ENCODE measurements around the gene IDI2. TPM values are rescaled to one million over a fixed set of nuclear protein-coding genes. Genes with fewer than 3 reads are reported as not detected.

Gene IDI2
- total RNA-seq = not detected

GRCh38 chr10:1025683-1026082, at the start of gene IDI2:
TSS of gene IDI2 (minus strand) at chr10:1025859. CDS start at chr10:1024723, 1,136 bp downstream.
- intact Hi-C loops (cut with DNase I) = no loop called here
- TF ChIP-seq CTCF (IDR thresholded peaks at IDR 0.05) = no peak
- no peak for TF ChIP-seq POLR2AphosphoS5 (IDR thresholded peaks at IDR 0.05; ENCODE audit: insufficient read depth in 1 of 2, low read depth in 1 of 2)
- no peak for TF ChIP-seq POLR2A (IDR thresholded peaks at IDR 0.05)
- H3K27ac ChIP-seq = no peak within 1 kb of the TSS
- no peak within 1 kb of the TSS for H3K4me3 ChIP-seq
- H3K9me3 ChIP-seq = no peaks in the 10 kb centered on the region
- no peaks in the 10 kb centered on the region for H3K27me3 ChIP-seq
- DNase-seq (ENCODE audit: extremely low spot score in 2 of 2) = no peak
- H3K36me3 ChIP-seq = no peaks in the 10 kb centered on the region
- no peaks in the 10 kb centered on the region for H3K4me1 ChIP-seq

GRCh38 chr10:1074748-1075308, 49.2 kb upstream of the IDI2 start:
- intact Hi-C loops (cut with DNase I) = no loop called here
- H3K36me3 ChIP-seq = peaks cover 0 to 46% of the 10 kb centered on the region in 2 donors
- no peak overlapping the region for H3K27ac ChIP-seq
- DNase-seq (ENCODE audit: extremely low spot score in 2 of 2) = no peak
- no peaks in the 10 kb centered on the region for H3K27me3 ChIP-seq
- H3K4me1 ChIP-seq = peaks cover 6% of the 10 kb centered on the region
- H3K4me3 ChIP-seq = no peak overlapping the region
- H3K9me3 ChIP-seq = no peaks in the 10 kb centered on the region
- no peak for TF ChIP-seq POLR2A (IDR thresholded peaks at IDR 0.05)
- no peak for TF ChIP-seq CTCF (IDR thresholded peaks at IDR 0.05)
- no peak for TF ChIP-seq POLR2AphosphoS5 (IDR thresholded peaks at IDR 0.05; ENCODE audit: insufficient read depth in 1 of 2, low read depth in 1 of 2)

GRCh38 chr10:1074052-1074747, 48.5 kb upstream of the IDI2 start:
- TF ChIP-seq POLR2AphosphoS5 (IDR thresholded peaks at IDR 0.05; ENCODE audit: insufficient read depth in 1 of 2, low read depth in 1 of 2) (no peak), POLR2A (IDR thresholded peaks at IDR 0.05) (no peak), CTCF (IDR thresholded peaks at IDR 0.05) (no peak)
- H3K4me1 ChIP-seq = peaks cover 6% of the 10 kb centered on the region
- no peaks in the 10 kb centered on the region for H3K9me3 ChIP-seq
- H3K4me3 ChIP-seq = no peak overlapping the region
- intact Hi-C loops (cut with DNase I) = no loop called here
- H3K27me3 ChIP-seq = no peaks in the 10 kb centered on the region
- peaks cover 0 to 40% of the 10 kb centered on the region in 2 donors for H3K36me3 ChIP-seq
- no peak overlapping the region for H3K27ac ChIP-seq
- DNase-seq (ENCODE audit: extremely low spot score in 2 of 2) = no peak

GRCh38 chr10:1070919-1071318, 45.3 kb upstream of the IDI2 start:
- intact Hi-C loops (cut with DNase I) = no loop called here
- H3K9me3 ChIP-seq = no peaks in the 10 kb centered on the region

More at GRCh38 chr10:1070919-1071318, 45.3 kb upstream of the IDI2 start:
- H3K36me3 ChIP-seq = peaks cover 0 to 24% of the 10 kb centered on the region in 2 donors
- no peak overlapping the region for H3K27ac ChIP-seq
- TF ChIP-seq POLR2A (IDR thresholded peaks at IDR 0.05) (no peak), POLR2AphosphoS5 (IDR thresholded peaks at IDR 0.05; ENCODE audit: insufficient read depth in 1 of 2, low read depth in 1 of 2) (no peak), CTCF (IDR thresholded peaks at IDR 0.05) (no peak)
- no peak for DNase-seq (ENCODE audit: extremely low spot score in 2 of 2)
- H3K4me1 ChIP-seq = peaks cover 6% of the 10 kb centered on the region
- no peak overlapping the region for H3K4me3 ChIP-seq
- no peaks in the 10 kb centered on the region for H3K27me3 ChIP-seq
